GM23338 (cell line): ENCODE measurements around the gene ELFN2. TPM values are rescaled to one million over a fixed set of nuclear protein-coding genes. Genes with fewer than 3 reads are reported as not detected.

Source experiments
- ATAC-seq: fragments of 200-7000 bp; cut with Tn5 transposase; 3 replicates; pipeline ENCODE4 v1.9.1; 2020
- DNase-seq: peaks from one replicate; pipeline ENCODE4 v3.0.0-alpha.2; 2015; ENCODE audit warnings: low spot score
- H2AFZ ChIP-seq: fragments of 200-600 bp; sonication (generic); 2 replicates; pipeline ENCODE4 v1.8.0; 2016; ENCODE audit warnings: antibody characterized with exemption, mild to moderate bottlenecking, moderate library complexity
- H3F3A ChIP-seq: fragments of 200-600 bp; sonication (generic); replicated peaks from 2 replicates; pipeline ENCODE4 v1.8.0; 2017; ENCODE audit warnings: antibody characterized with exemption, mixed run types, low read depth
- H3K27ac ChIP-seq: fragments of 200-600 bp; sonication (generic); 2 replicates; pipeline ENCODE4 v1.6.1; 2016; ENCODE audit warnings: low read depth
- H3K27me3 ChIP-seq: fragments of 200-600 bp; sonication (generic); 2 replicates; pipeline ENCODE4 v1.8.0; 2016; ENCODE audit warnings: mild to moderate bottlenecking, mixed run types, moderate library complexity; ENCODE audit not compliant: insufficient read depth
- H3K36me3 ChIP-seq: fragments of 200-600 bp; sonication (generic); 2 replicates; pipeline ENCODE4 v1.8.0; 2016; ENCODE audit warnings: mild to moderate bottlenecking; ENCODE audit not compliant: insufficient read depth
- H3K4me1 ChIP-seq: fragments of 200-600 bp; sonication (generic); 2 replicates; pipeline ENCODE4 v1.8.0; 2016; ENCODE audit warnings: mild to moderate bottlenecking, moderate library complexity; ENCODE audit not compliant: insufficient read depth
- H3K4me2 ChIP-seq: fragments of 200-600 bp; sonication (generic); 2 replicates; pipeline ENCODE4 v1.7.1; 2017; ENCODE audit warnings: mixed run types
- H3K4me3 ChIP-seq: fragments of 200-600 bp; sonication (generic); 2 replicates; pipeline ENCODE4 v1.6.1; 2016; ENCODE audit warnings: mixed run types
- H3K79me2 ChIP-seq: fragments of 200-600 bp; sonication (generic); replicated peaks from 2 replicates; pipeline ENCODE4 v1.8.0; 2017; ENCODE audit warnings: mild to moderate bottlenecking; ENCODE audit not compliant: insufficient read depth
- H3K9me2 ChIP-seq: fragments of 200-600 bp; sonication (generic); 2 replicates; pipeline ENCODE4 v1.8.0; 2017; ENCODE audit not compliant: insufficient read depth
- H4K20me1 ChIP-seq: fragments of 200-600 bp; sonication (generic); replicated peaks from 2 replicates; pipeline ENCODE4 v1.8.0; 2017; ENCODE audit warnings: mild to moderate bottlenecking; ENCODE audit not compliant: insufficient read depth
- H3K27ac Mint-ChIP-seq: 2 replicates; pipeline ENCODE4 v1.8.0; 2020; ENCODE audit warnings: inconsistent platforms, mild to moderate bottlenecking, moderate library complexity, mixed read lengths
- H3K27me3 Mint-ChIP-seq: 3 replicates; pipeline ENCODE4 v1.8.0; 2022; ENCODE audit warnings: low read depth, mild to moderate bottlenecking, moderate library complexity, mixed read lengths, inconsistent platforms; ENCODE audit not compliant: insufficient read depth, poor library complexity
- H3K36me3 Mint-ChIP-seq: 3 replicates; pipeline ENCODE4 v1.8.0; 2021; ENCODE audit warnings: low read depth, mild to moderate bottlenecking, inconsistent platforms, moderate library complexity, mixed read lengths
- H3K4me1 Mint-ChIP-seq: 3 replicates; pipeline ENCODE4 v1.8.0; 2020; ENCODE audit warnings: mild to moderate bottlenecking, inconsistent platforms, mixed read lengths
- H3K4me3 Mint-ChIP-seq: 3 replicates; pipeline ENCODE4 v1.8.0; 2021; ENCODE audit warnings: moderate library complexity, mild to moderate bottlenecking, inconsistent platforms, mixed read lengths
- H3K9me3 Mint-ChIP-seq: 3 replicates; pipeline ENCODE4 v1.8.0; 2020; ENCODE audit warnings: moderate library complexity, mild to moderate bottlenecking, inconsistent platforms, mixed read lengths
- CTCF ChIP-seq, 2 experiments: fragments of 200-600 bp in 1 of 2; sonication (generic) in 1 of 2; conservative IDR thresholded peaks; 2 replicates each; pipeline versions ENCODE4 v1.5.1 to v1.6.1; 2016 to 2017; ENCODE audit warnings: antibody characterized with exemption in 2 of 2, low read depth in 2 of 2, mild to moderate bottlenecking in 2 of 2, moderate library complexity in 1 of 2
- EZH2 ChIP-seq: fragments of 200-600 bp; sonication (generic); IDR thresholded peaks from one replicate; pipeline ENCODE4 v1.8.0; 2017; ENCODE audit warnings: antibody characterized with exemption, mild to moderate bottlenecking, low read depth; ENCODE audit not compliant: unreplicated experiment
- EZH2phosphoT487 ChIP-seq: fragments of 200-600 bp; sonication (generic); IDR thresholded peaks from one replicate; pipeline ENCODE4 v1.8.1; 2018; ENCODE audit warnings: antibody characterized with exemption; ENCODE audit not compliant: unreplicated experiment
- JUNB ChIP-seq: IDR thresholded peaks from one replicate; pipeline ENCODE4 v1.6.1; 2016; ENCODE audit warnings: antibody characterized with exemption; ENCODE audit not compliant: unreplicated experiment
- NANOG ChIP-seq: IDR thresholded peaks from 2 replicates; pipeline ENCODE4 v1.6.1; 2016; ENCODE audit warnings: antibody characterized with exemption, borderline replicate concordance
- POLR2AphosphoS5 ChIP-seq: IDR thresholded peaks from 2 replicates; pipeline ENCODE4 v1.6.1; 2016; ENCODE audit warnings: antibody characterized with exemption, low read depth
- STAT1 ChIP-seq: IDR thresholded peaks from one replicate; pipeline ENCODE4 v1.6.1; 2016; ENCODE audit warnings: antibody characterized with exemption; ENCODE audit not compliant: unreplicated experiment
- ZNF114 ChIP-seq: fragments of 250-450 bp; sonication (Bioruptor Pico); IDR thresholded peaks from 2 replicates; pipeline ENCODE4 v1.5.0; 2020; ENCODE audit warnings: mild to moderate bottlenecking, moderate library complexity
- ZNF331 ChIP-seq: fragments of 250-450 bp; sonication (Bioruptor Pico); IDR thresholded peaks from 2 replicates; pipeline ENCODE4 v1.5.0; 2020; ENCODE audit warnings: low read depth, mild to moderate bottlenecking, moderate library complexity
- polyA plus RNA-seq: library from polyadenylated mRNA; unstranded; fragments of >200 nt; fragmentation: Nextera tagmentation; extraction: Ambion mirVana; gene quantifications from 2 replicates; pipeline ENCODE4 v1.2.1, GENCODE V29; 2016
- total RNA-seq: library from RNA; depleted of rRNA; stranded (reverse); fragments of >200 nt; shearing (Covaris generic); gene quantifications from 2 replicates; pipeline ENCODE4 v1.2.3, GENCODE V29; 2014
- TF ChIP-seq, protein P1 (sequence below): fragments of 250-450 bp; sonication (Bioruptor Pico); IDR thresholded peaks from 2 replicates; pipeline ENCODE4 v1.5.0; 2020; ENCODE audit warnings: mild to moderate bottlenecking, moderate library complexity

ELFN2 gene
- total and polyA plus RNA-seq, 2 experiments from 2014 or later = 0.18 to 0.35 TPM

DNA sequence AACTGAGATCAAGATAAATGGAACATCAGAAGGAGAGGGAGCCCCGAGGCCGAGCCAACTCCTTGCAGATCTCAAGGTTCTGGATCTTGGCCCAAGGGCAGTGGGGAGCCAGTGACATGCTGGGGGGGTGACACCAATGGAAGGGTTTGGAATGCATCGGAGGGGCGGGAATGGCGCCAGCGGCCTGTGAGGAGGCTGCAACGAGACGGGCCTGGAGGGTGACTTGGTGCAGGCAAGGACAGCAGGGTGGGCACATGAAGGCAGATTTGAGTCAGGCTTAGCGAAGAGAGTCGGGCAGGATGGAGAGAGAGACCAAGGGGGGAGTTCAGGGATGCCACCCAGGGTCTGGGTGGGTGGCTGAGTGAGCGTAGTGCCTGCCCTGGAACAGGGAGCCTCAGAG is 23.2 kb downstream of the ELFN2 start:
- ATAC-seq = no peak
- Mint-ChIP-seq H3K27ac (no peak overlapping the region), H3K36me3 (no peaks in the 10 kb centered on the region), H3K4me3 (no peak overlapping the region), H3K27me3 (peaks cover 7% of the 10 kb centered on the region), H3K9me3 (no peaks in the 10 kb centered on the region), H3K4me1 (peaks cover 21% of the 10 kb centered on the region)
- Histone ChIP-seq H3K4me1 (peaks cover 3% of the 10 kb centered on the region; the same call in 1 of the 2 replicates), H2AFZ (no peak overlapping the region), H3K27ac (no peak overlapping the region), H3K9me2 (no peaks in the 10 kb centered on the region), H4K20me1 (no peaks in the 10 kb centered on the region), H3K79me2 (no peaks in the 10 kb centered on the region), H3F3A (no peaks in the 10 kb centered on the region), H3K4me3 (no peak overlapping the region), H3K27me3 (no peaks in the 10 kb centered on the region), H3K4me2 (no peak overlapping the region), H3K36me3 (no peaks in the 10 kb centered on the region)
- no peak for DNase-seq
- TF ChIP-seq CTCF (conservative IDR thresholded peaks at IDR 0.05; ENCODE audit: low read depth in 2 of 2) = no peak

- DNase-seq (peak; percentile 80), ATAC-seq (peak; percentile 91)
- Histone ChIP-seq H3K9me2 (no peaks in the 10 kb centered on the region), H4K20me1 (no peaks in the 10 kb centered on the region), H3K36me3 (no peaks in the 10 kb centered on the region), H3K79me2 (no peaks in the 10 kb centered on the region), H3K27ac (no peak overlapping the region), H3K4me3 (no peak overlapping the region), H3K4me2 (no peak overlapping the region), H3F3A (no peaks in the 10 kb centered on the region), H3K27me3 (no peaks in the 10 kb centered on the region), H2AFZ (no peak overlapping the region), H3K4me1 (peaks cover 3% of the 10 kb centered on the region; the same call in 1 of the 2 replicates)
- Mint-ChIP-seq H3K9me3 (no peaks in the 10 kb centered on the region), H3K27me3 (peaks cover 10% of the 10 kb centered on the region), H3K36me3 (no peaks in the 10 kb centered on the region), H3K4me1 (peaks cover 25% of the 10 kb centered on the region), H3K4me3 (no peak overlapping the region; the same call in 2 of the 3 replicates), H3K27ac (no peak overlapping the region)
- TF ChIP-seq EZH2 (no peak), ZNF114 (no peak), STAT1 (no peak), NANOG (no peak), CTCF (conservative IDR thresholded peaks at IDR 0.05; ENCODE audit: low read depth in 2 of 2) (no peak), JUNB (no peak), EZH2phosphoT487 (no peak), POLR2AphosphoS5 (no peak), ZNF331 (CRISPR knock-in tag) (no peak)
- TF ChIP-seq, protein P1, sequence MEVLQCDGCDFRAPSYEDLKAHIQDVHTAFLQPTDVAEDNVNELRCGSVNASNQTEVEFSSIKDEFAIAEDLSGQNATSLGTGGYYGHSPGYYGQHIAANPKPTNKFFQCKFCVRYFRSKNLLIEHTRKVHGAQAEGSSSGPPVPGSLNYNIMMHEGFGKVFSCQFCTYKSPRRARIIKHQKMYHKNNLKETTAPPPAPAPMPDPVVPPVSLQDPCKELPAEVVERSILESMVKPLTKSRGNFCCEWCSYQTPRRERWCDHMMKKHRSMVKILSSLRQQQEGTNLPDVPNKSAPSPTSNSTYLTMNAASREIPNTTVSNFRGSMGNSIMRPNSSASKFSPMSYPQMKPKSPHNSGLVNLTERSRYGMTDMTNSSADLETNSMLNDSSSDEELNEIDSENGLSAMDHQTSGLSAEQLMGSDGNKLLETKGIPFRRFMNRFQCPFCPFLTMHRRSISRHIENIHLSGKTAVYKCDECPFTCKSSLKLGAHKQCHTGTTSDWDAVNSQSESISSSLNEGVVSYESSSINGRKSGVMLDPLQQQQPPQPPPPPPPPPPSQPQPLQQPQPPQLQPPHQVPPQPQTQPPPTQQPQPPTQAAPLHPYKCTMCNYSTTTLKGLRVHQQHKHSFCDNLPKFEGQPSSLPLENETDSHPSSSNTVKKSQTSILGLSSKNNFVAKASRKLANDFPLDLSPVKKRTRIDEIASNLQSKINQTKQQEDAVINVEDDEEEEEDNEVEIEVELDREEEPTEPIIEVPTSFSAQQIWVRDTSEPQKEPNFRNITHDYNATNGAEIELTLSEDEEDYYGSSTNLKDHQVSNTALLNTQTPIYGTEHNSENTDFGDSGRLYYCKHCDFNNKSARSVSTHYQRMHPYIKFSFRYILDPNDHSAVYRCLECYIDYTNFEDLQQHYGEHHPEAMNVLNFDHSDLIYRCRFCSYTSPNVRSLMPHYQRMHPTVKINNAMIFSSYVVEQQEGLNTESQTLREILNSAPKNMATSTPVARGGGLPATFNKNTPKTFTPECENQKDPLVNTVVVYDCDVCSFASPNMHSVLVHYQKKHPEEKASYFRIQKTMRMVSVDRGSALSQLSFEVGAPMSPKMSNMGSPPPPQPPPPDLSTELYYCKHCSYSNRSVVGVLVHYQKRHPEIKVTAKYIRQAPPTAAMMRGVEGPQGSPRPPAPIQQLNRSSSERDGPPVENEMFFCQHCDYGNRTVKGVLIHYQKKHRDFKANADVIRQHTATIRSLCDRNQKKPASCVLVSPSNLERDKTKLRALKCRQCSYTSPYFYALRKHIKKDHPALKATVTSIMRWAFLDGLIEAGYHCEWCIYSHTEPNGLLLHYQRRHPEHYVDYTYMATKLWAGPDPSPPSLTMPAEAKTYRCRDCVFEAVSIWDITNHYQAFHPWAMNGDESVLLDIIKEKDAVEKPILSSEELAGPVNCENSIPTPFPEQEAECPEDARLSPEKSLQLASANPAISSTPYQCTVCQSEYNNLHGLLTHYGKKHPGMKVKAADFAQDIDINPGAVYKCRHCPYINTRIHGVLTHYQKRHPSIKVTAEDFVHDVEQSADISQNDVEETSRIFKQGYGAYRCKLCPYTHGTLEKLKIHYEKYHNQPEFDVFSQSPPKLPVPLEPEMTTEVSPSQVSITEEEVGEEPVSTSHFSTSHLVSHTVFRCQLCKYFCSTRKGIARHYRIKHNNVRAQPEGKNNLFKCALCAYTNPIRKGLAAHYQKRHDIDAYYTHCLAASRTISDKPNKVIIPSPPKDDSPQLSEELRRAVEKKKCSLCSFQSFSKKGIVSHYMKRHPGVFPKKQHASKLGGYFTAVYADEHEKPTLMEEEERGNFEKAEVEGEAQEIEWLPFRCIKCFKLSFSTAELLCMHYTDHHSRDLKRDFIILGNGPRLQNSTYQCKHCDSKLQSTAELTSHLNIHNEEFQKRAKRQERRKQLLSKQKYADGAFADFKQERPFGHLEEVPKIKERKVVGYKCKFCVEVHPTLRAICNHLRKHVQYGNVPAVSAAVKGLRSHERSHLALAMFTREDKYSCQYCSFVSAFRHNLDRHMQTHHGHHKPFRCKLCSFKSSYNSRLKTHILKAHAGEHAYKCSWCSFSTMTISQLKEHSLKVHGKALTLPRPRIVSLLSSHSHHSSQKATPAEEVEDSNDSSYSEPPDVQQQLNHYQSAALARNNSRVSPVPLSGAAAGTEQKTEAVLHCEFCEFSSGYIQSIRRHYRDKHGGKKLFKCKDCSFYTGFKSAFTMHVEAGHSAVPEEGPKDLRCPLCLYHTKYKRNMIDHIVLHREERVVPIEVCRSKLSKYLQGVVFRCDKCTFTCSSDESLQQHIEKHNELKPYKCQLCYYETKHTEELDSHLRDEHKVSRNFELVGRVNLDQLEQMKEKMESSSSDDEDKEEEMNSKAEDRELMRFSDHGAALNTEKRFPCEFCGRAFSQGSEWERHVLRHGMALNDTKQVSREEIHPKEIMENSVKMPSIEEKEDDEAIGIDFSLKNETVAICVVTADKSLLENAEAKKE (CRISPR knock-in tag) = no peak
Measured at GRCh38 chr22:37403267-37403960, 23.9 kb downstream of the ELFN2 start.
